Fibroblast of mammary gland (primary cell): ENCODE results near the gene FOXL3.

Experiments used
- DNase-seq: peaks from one replicate; pipeline ENCODE4 v3.0.0-alpha.2; 2010; ENCODE audit warnings: low read depth
- H3K4me3 ChIP-seq: 2 replicates; pipeline ENCODE4 v1.5.1; 2011; ENCODE audit warnings: low read depth, mild to moderate bottlenecking, low read length, moderate library complexity; ENCODE audit not compliant: control insufficient read depth
- TF ChIP-seq, protein P1 (sequence below): conservative IDR thresholded peaks from 2 replicates; pipeline ENCODE4 v1.5.1; 2011; ENCODE audit warnings: low read depth, low read length, inconsistent platforms; ENCODE audit not compliant: control insufficient read depth, insufficient read depth

Gene FOXL3

DNA sequence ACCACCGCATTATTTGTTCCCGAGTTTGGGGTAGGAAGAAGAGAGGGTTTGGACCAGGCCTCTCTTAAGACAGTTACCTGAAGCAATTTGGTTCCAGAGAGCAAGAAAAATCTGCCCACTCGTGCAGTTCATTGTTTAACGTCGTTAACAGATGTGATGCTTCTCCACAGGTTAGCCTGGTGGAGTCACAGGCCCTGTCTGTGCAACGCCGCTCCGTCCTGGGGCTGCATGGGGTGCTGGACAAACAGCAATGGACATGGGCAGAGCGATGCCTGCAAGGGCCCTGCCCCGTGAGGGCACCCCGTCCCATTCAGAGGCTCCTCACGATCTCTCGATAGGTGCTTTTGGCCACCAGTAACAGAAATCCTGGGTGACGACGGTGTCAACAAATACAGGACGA is 9.7 kb downstream of the FOXL3 start:
- TF ChIP-seq, protein P1, sequence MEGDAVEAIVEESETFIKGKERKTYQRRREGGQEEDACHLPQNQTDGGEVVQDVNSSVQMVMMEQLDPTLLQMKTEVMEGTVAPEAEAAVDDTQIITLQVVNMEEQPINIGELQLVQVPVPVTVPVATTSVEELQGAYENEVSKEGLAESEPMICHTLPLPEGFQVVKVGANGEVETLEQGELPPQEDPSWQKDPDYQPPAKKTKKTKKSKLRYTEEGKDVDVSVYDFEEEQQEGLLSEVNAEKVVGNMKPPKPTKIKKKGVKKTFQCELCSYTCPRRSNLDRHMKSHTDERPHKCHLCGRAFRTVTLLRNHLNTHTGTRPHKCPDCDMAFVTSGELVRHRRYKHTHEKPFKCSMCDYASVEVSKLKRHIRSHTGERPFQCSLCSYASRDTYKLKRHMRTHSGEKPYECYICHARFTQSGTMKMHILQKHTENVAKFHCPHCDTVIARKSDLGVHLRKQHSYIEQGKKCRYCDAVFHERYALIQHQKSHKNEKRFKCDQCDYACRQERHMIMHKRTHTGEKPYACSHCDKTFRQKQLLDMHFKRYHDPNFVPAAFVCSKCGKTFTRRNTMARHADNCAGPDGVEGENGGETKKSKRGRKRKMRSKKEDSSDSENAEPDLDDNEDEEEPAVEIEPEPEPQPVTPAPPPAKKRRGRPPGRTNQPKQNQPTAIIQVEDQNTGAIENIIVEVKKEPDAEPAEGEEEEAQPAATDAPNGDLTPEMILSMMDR, result no peak
- H3K4me3 ChIP-seq, result no peak overlapping the region
- no peak for DNase-seq

DNA sequence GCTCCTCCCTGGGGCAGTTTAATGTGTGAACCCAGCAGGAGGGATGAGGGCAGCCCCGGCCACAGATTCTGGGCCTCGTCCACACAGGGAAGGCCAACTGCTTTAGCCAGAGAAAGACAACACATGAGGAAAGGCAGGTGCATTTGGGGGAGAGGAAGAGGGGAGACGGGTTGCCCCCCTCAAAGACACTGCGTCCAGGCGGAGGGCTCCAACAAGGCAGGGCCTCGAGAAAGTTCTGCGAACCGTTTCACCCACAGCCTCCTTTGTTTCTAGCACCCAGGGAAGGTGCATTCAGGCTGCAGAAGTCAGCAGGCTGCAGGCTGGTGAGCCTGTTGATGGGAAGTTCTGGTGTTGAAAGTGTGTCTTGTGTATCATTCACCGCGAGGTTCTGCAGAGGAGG is 10.1 kb downstream of the FOXL3 start:
- no peak for DNase-seq
- no peak overlapping the region for H3K4me3 ChIP-seq
- TF ChIP-seq, protein P1, result no peak

DNA sequence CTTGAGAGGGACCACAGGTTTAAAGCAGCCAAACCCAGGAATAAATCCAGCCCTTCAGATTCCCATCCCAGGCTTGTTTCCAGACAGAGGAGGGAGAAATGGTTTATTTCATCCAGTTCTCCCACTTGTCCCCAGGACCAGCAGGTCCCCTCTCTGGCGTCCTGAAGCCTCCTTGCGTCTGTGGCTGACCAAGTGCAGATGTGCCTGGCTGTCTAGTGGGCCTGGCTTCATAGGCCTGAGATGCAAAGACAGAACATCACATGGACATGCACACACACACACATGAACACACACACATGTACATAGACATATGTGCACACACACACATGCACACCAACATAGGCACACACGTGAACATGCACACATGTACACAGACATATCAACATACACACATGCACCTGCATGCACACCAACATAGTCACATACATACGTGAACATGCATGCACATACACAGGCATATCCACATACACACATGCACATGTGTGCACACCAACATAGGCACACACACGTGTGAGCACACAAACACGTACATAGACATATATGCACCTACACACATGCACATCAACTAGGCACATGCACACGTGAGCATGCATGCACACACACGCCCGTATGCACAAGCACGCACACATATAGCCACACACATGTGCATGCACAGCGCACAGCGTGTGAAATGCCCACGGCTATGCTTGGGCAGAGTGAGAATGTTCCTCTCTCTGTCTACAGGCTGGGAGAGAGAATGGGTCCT is 10.7 kb downstream of the FOXL3 start:
- no peak overlapping the region for H3K4me3 ChIP-seq
- DNase-seq, result no peak
- TF ChIP-seq, protein P1, result no peak

DNA sequence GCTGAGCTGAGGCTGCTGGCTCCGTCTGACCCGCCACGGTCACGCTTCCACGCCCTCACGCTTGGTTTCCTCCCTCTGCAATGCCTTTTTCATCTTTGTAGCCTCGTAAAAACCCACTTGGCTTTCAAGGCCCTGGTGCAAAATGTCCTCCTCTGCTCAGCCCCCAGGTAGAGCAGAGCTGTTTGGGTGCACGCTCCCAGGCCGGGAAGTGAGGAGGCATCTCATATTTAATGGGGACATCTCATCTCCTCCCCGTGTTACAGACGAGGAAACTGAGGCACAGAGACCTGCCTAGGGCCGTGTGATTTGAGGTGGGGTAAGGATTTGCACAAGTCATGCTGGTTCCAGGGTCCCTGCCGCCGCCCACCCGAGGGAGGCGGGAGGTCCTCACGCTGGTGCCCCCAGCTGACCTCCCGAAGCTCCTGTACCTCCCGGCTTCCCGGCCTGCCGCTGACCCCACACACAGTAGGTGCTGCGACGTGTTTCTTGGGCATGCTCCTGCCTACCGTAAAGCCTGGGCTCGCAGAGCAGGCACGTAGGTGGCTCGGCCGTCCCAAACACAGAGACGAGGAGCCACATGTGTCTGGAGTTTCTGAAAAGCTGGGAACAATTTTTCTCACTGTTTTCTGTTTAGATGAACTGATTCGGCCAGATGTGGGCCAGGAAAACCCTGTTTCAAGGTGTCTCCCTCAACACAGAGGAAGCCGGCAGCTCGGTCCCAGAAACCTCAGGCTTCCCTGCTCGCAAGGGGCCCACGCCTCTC is 11.5 kb downstream of the FOXL3 start:
- no peak overlapping the region for H3K4me3 ChIP-seq
- DNase-seq, result no peak
- TF ChIP-seq, protein P1, result no peak

DNA sequence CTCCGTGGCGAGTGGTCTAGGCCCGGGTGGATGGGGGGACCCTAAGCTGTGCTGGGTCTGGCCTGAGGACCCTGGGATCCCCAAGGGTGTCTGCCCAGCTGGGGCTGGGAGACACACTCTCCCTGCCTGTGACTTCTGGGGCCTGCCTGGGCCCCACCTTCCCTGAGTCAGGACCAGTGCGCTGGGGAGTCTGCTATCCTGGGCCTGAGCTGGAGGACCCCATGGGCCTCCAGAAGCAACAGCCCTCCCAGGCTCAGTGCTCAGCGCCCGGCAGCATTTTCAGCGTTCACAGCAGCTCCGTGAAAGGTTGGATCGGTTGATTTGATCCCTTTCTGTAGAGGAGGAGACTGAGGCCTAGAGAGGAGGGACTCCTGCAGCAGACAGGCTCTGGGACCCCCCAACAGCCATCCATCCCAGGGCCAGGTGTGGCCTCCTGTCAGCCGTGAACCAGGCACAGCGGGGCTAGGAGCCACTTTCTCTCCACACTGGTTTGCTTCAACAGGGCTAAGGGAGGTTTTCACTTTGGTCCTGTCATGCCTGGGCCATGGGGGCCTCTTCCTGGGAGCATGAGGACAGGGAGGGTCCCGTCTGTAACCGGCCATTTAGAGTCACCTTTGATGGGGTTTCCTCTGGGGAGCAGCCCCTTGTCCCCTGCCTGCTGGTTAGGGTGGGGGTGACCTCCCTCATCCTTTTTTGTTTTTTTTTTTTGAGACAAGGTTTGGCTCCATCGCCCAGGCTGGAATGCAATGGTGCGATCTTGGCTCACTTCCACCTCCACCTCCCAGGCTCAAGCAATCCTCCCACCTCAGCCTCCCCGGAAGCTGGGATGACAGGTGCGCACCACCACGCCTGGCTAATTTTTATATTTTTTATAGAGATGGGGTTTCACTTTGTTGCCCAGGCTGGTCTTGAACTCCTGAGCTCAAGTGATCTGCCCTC is 12.4 kb downstream of the FOXL3 start:
- no peak overlapping the region for H3K4me3 ChIP-seq
- no peak for DNase-seq
- TF ChIP-seq, protein P1, result no peak

DNA sequence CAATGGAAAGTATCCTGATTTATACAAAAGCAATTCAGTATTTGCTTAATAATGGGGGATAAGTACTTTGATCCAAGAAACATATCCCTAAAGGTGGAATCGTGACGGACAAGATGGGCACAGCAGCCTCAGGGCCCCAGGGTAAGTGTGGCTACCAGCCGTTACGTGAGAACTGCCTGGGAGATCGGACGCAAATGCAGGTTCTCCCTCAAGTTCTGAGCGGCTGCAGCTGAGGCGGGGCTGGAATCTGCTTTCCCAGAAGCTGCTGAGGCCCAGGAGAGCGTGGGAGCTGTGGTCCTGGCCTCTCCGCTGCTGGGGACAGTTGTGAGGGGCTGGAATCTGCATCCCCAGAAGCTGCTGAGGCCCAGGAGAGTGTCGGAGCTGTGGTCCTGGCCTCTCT is 13.5 kb downstream of the FOXL3 start:
- TF ChIP-seq, protein P1, result no peak
- DNase-seq, result no peak
- no peak overlapping the region for H3K4me3 ChIP-seq
